Endothelial cell of hepatic sinusoid (primary cell): ENCODE measurements around the gene POGLUT2.

Experiments
- in situ Hi-C: cut with HindIII; loops from 2 replicates; pipeline ENCODE4 v1.10.0; 2017; ENCODE audit warnings: low sequenced_read_pairs

POGLUT2 gene

GRCh38 chr13:102798581-102799425 lies at the start of gene POGLUT2, which contains the start of gene BIVM:
Gene POGLUT2 (minus strand): TSS chr13:102798976. CDS start chr13:102798670, 306 bp downstream.
Gene BIVM (plus strand): TSS chr13:102799119. CDS start chr13:102807268, 8,149 bp downstream.
- in situ Hi-C loops = no loop called here

GRCh38 chr13:102847272-102848234 lies 48.8 kb upstream of the POGLUT2 start:
- in situ Hi-C loops = no loop called here

GRCh38 chr13:102846261-102847015 lies 47.7 kb upstream of the POGLUT2 start:
- in situ Hi-C loops = no loop called here

GRCh38 chr13:102845630-102846260 lies 47.0 kb upstream of the POGLUT2 start, which contains the start of gene ERCC5:
Gene ERCC5 (plus strand): TSS chr13:102846032. CDS start chr13:102846267, 235 bp downstream.
- in situ Hi-C loops = no loop called here

- in situ Hi-C loops = no loop called here
These were observed 46.5 kb upstream of the POGLUT2 start for GRCh38 chr13:102845289-102845629.

- in situ Hi-C loops = no loop called here
These were observed 40.7 kb upstream of the POGLUT2 start for GRCh38 chr13:102839462-102839861.

GRCh38 chr13:102838982-102839381 lies 40.2 kb upstream of the POGLUT2 start:
- in situ Hi-C loops = no loop called here

GRCh38 chr13:102838273-102838672 lies 39.5 kb upstream of the POGLUT2 start:
- in situ Hi-C loops = no loop called here

GRCh38 chr13:102836471-102836870 lies 37.7 kb upstream of the POGLUT2 start:
- in situ Hi-C loops = no loop called here

- in situ Hi-C loops = no loop called here
These were observed 31.9 kb upstream of the POGLUT2 start for GRCh38 chr13:102830646-102831045.

GRCh38 chr13:102825921-102826706 lies 27.3 kb upstream of the POGLUT2 start:
- in situ Hi-C loops = no loop called here

- in situ Hi-C loops = no loop called here
These were observed 26.6 kb upstream of the POGLUT2 start for GRCh38 chr13:102825400-102825799.

- in situ Hi-C loops = loop anchor here (25.0 kb wide), 1 partner anchor 231 kb away; the partner anchor contains the start of gene TPP2
These were observed 19.1 kb upstream of the POGLUT2 start for GRCh38 chr13:102817907-102818306.

GRCh38 chr13:102817241-102817640 lies 18.5 kb upstream of the POGLUT2 start:
- in situ Hi-C loops = loop anchor here (25.0 kb wide), 1 partner anchor 230 kb away; the partner anchor contains the start of gene TPP2

GRCh38 chr13:102816708-102817107 lies 17.9 kb upstream of the POGLUT2 start:
- in situ Hi-C loops = loop anchor here (25.0 kb wide), 1 partner anchor 229 kb away; the partner anchor contains the start of gene TPP2

GRCh38 chr13:102815788-102816187 lies 17.0 kb upstream of the POGLUT2 start:
- in situ Hi-C loops = loop anchor here (25.0 kb wide), 1 partner anchor 228 kb away; the partner anchor contains the start of gene TPP2

GRCh38 chr13:102814793-102815192 lies 16.0 kb upstream of the POGLUT2 start:
- in situ Hi-C loops = loop anchor here (25.0 kb wide), 1 partner anchor 227 kb away; the partner anchor contains the start of gene TPP2

- in situ Hi-C loops = loop anchor here (25.0 kb wide), 1 partner anchor 227 kb away; the partner anchor contains the start of gene TPP2
These were observed 15.3 kb upstream of the POGLUT2 start for GRCh38 chr13:102814025-102814607.
